Psoas muscle (tissue), 8 donors: ENCODE results near the gene ITIH2. TPM values are rescaled to one million over a fixed set of nuclear protein-coding genes. Genes with fewer than 3 reads are reported as not detected.

Experiments used
- ATAC-seq, 4 donors: fragments of 200-7000 bp; cut with Tn5 transposase; one replicate each; pipeline ENCODE4 v1.9.1; 2020; ENCODE audit warnings: moderate library complexity in 3 of 4, mild to moderate bottlenecking in 2 of 4
- DNase-seq, 2 donors: peaks; one replicate each; pipeline ENCODE4 v3.0.0-alpha.2; 2020
- H3K27ac ChIP-seq: fragments of 200-600 bp; one replicate; pipeline ENCODE4 v1.8.0; 2022
- H3K27me3 ChIP-seq, 3 donors: fragments of 200-600 bp in 1 of 3; one replicate each; pipeline versions ENCODE4 v1.6.1 to v1.8.0; 2013 to 2022; ENCODE audit warnings: low read length in 2 of 3, mild to moderate bottlenecking in 2 of 3, moderate library complexity in 1 of 3; ENCODE audit not compliant: insufficient read depth in 3 of 3
- H3K36me3 ChIP-seq, 2 donors: fragments of 200-600 bp in 1 of 2; one replicate each; pipeline versions ENCODE4 v1.6.1 to v1.8.0; 2013 to 2022; ENCODE audit warnings: low read depth in 1 of 2, mild to moderate bottlenecking in 1 of 2, moderate library complexity in 1 of 2; ENCODE audit not compliant: insufficient read depth in 1 of 2
- H3K4me1 ChIP-seq: fragments of 200-600 bp; one replicate; pipeline ENCODE4 v1.8.0; 2022
- H3K4me3 ChIP-seq: fragments of 200-600 bp; one replicate; pipeline ENCODE4 v1.8.0; 2022; ENCODE audit warnings: mild to moderate bottlenecking
- H3K9me3 ChIP-seq: fragments of 200-600 bp; one replicate; pipeline ENCODE4 v1.8.0; 2022
- CTCF ChIP-seq: fragments of 200-600 bp; IDR thresholded peaks from one replicate; pipeline ENCODE4 v1.8.0; 2022; ENCODE audit warnings: antibody characterized with exemption
- whole genome bisulfite sequencing, 3 donors: extraction: QIAGEN DNeasy Blood & Tissue Kit; methylation state at CpG; one replicate each; pipeline versions ENCODE4 v1.1.6 to v1.1.7; 2013; 5-methylcytosine and 5-hydroxymethylcytosine counted together
- intact Hi-C, 2 donors: fragments of 100-400 bp; cut with DNase I; formaldehyde crosslinking; loops; one replicate each; pipeline versions ENCODE4 v1.11.0 to v1.14.2; 2022
- polyA plus RNA-seq, 3 donors: library from polyadenylated mRNA; stranded (reverse); fragments of 200-250 nt; gene quantifications; one replicate each; pipeline ENCODE4 v1.2.3, GENCODE V29; 2013
- total RNA-seq, 4 donors: library from RNA; stranded (reverse); fragmentation: NEBNext Ultra II Directional in 2 of 4; extraction: Animal tissue kit (Norgen Biotek cat#: 25700) in 2 of 4; gene quantifications; one replicate each; pipeline versions ENCODE4 v1.2.1 to v1.2.4, GENCODE V29; 2021 to 2023
- donor health status: healthy with polysubstance abuse.
- donor health status: DM: no; HTN: no; CAD: no; lungs with moderate emphysema.
- donor health status: Bipolar disorder and iron deficiency.
- donor health status: healthy.
- donor health status: DM: yes; HTN: yes; CAD: no.
- donor health status: DM: no; HTN: no; CAD: no.
- donor health status: DM: no; HTN: no; CAD: no.
- donor health status: DM: yes; HTN: yes; CAD: no.

ITIH2 gene
- total and polyA plus RNA-seq, 7 donors: 0.15 TPM; not detected in 6

- H3K36me3 ChIP-seq: no peaks in the 10 kb centered on the region
- H3K27ac ChIP-seq: no peak overlapping the region
- no peaks in the 10 kb centered on the region for H3K9me3 ChIP-seq
- no peaks in the 10 kb centered on the region for H3K4me1 ChIP-seq
- intact Hi-C loops: no loop called here
- H3K27me3 ChIP-seq: peaks cover 0 to 11% (median under 1%) of the 10 kb centered on the region in 3 donors
- no peak for ATAC-seq
- 69 to 78% (median 70%) methylated on average over 8 of the region's 8 CpGs for WGBS, 3 donors
- DNase-seq: no peak
- H3K4me3 ChIP-seq: no peak overlapping the region
- TF ChIP-seq CTCF: no peak
These were observed 5.7 kb upstream of the ITIH2 start for GRCh38 chr10:7697426-7697825.

GRCh38 chr10:7700577-7701125 is 2.5 kb upstream of the ITIH2 start:
- no peaks in the 10 kb centered on the region for H3K9me3 ChIP-seq
- DNase-seq (no peak), ATAC-seq (no peak)
- H3K4me1 ChIP-seq: no peaks in the 10 kb centered on the region
- no peaks in the 10 kb centered on the region for H3K36me3 ChIP-seq
- peaks cover 1 to 17% (median 6%) of the 10 kb centered on the region in 3 donors for H3K27me3 ChIP-seq
- H3K4me3 ChIP-seq: no peak overlapping the region
- no peak for TF ChIP-seq CTCF
- intact Hi-C loops: loop anchor here in 1 of 2 donors (10.0 kb wide), 1 partner anchor 534 kb away; no protein-coding TSS in a partner anchor
- no peak overlapping the region for H3K27ac ChIP-seq
- WGBS, 3 donors: 57 to 68% (median 67%) methylated on average over 2 of the region's 2 CpGs

GRCh38 chr10:7701158-7701742 is 1.9 kb upstream of the ITIH2 start:
- no peaks in the 10 kb centered on the region for H3K36me3 ChIP-seq

GRCh38 chr10:7702288-7702812 is 766 bp upstream of the ITIH2 start:
- 79 to 80% (median 80%) methylated on average over 4 of the region's 4 CpGs for WGBS, 3 donors
- DNase-seq (no peak), ATAC-seq (no peak)
- no peak overlapping the region for H3K27ac ChIP-seq
- no peak for TF ChIP-seq CTCF
- intact Hi-C loops: loop anchor here in 1 of 2 donors (10.0 kb wide), 1 partner anchor 532 kb away; no protein-coding TSS in a partner anchor
- no peaks in the 10 kb centered on the region for H3K9me3 ChIP-seq
- H3K4me3 ChIP-seq: no peak overlapping the region
- H3K36me3 ChIP-seq: no peaks in the 10 kb centered on the region
- peaks cover 1 to 28% (median 9%) of the 10 kb centered on the region in 3 donors for H3K27me3 ChIP-seq
- no peaks in the 10 kb centered on the region for H3K4me1 ChIP-seq

More at GRCh38 chr10:7701158-7701742, 1.9 kb upstream of the ITIH2 start:
- ATAC-seq (no peak), DNase-seq (no peak)
- Histone ChIP-seq H3K27ac (no peak overlapping the region), H3K27me3 (peaks cover 1 to 23% (median 6%) of the 10 kb centered on the region in 3 donors), H3K9me3 (no peaks in the 10 kb centered on the region), H3K4me1 (no peaks in the 10 kb centered on the region), H3K4me3 (no peak overlapping the region)
- no peak for TF ChIP-seq CTCF
- WGBS, 3 donors: 89 to 91% (median 91%) methylated on average over 8 of the region's 8 CpGs
- intact Hi-C loops: loop anchor here in 1 of 2 donors (10.0 kb wide), 1 partner anchor 534 kb away; no protein-coding TSS in a partner anchor
